KMS-11 (cell line): ENCODE measurements around the gene DEPDC5.

ENCODE experiments used
- H2AFZ ChIP-seq: fragments of 200-600 bp; sonication (generic); 2 replicates; pipeline ENCODE4 v1.6.1; 2016; ENCODE audit warnings: antibody characterized with exemption, mixed run types, low read depth
- H3K27ac ChIP-seq: fragments of 200-600 bp; sonication (generic); 2 replicates; pipeline ENCODE4 v1.6.1; 2016; ENCODE audit warnings: mild to moderate bottlenecking, mixed run types
- H3K27me3 ChIP-seq: fragments of 200-600 bp; sonication (generic); 2 replicates; pipeline ENCODE4 v1.6.1; 2017; ENCODE audit warnings: mild to moderate bottlenecking, low read depth, mixed run types, moderate library complexity; ENCODE audit not compliant: insufficient read depth
- H3K36me3 ChIP-seq: fragments of 200-600 bp; sonication (generic); 2 replicates; pipeline ENCODE4 v1.6.1; 2017; ENCODE audit warnings: mild to moderate bottlenecking, mixed run types; ENCODE audit not compliant: insufficient read depth
- H3K4me1 ChIP-seq: fragments of 200-600 bp; sonication (generic); 2 replicates; pipeline ENCODE4 v1.6.1; 2016; ENCODE audit warnings: mild to moderate bottlenecking, low read depth, mixed run types; ENCODE audit not compliant: poor library complexity, severe bottlenecking
- H3K4me2 ChIP-seq: fragments of 200-600 bp; sonication (generic); 2 replicates; pipeline ENCODE4 v1.7.0; 2016; ENCODE audit warnings: mild to moderate bottlenecking, mixed run types
- H3K4me3 ChIP-seq: fragments of 200-600 bp; sonication (generic); IDR thresholded peaks from 2 replicates; pipeline ENCODE4 v1.6.1; 2017; ENCODE audit warnings: low read depth, low read length, mixed read lengths; ENCODE audit not compliant: insufficient read depth
- H3K79me2 ChIP-seq: fragments of 200-600 bp; sonication (generic); 2 replicates; pipeline ENCODE4 v1.6.1; 2016; ENCODE audit warnings: low read depth, mixed run types; ENCODE audit not compliant: insufficient read depth
- H3K9ac ChIP-seq: fragments of 200-600 bp; sonication (generic); 2 replicates; pipeline ENCODE4 v1.6.1; 2016; ENCODE audit warnings: mild to moderate bottlenecking, mixed run types
- H4K20me1 ChIP-seq: fragments of 200-600 bp; sonication (generic); 2 replicates; pipeline ENCODE4 v1.6.1; 2016; ENCODE audit warnings: mild to moderate bottlenecking, mixed run types; ENCODE audit not compliant: insufficient read depth
- CTCF ChIP-seq: fragments of 200-600 bp; sonication (generic); conservative IDR thresholded peaks from 2 replicates; pipeline ENCODE4 v1.6.1; 2017; ENCODE audit warnings: low read depth, mild to moderate bottlenecking, antibody characterized with exemption, low read length, moderate library complexity, mixed read lengths

DEPDC5 gene

GRCh38 chr22:31911565-31912406 is 158.0 kb downstream of the DEPDC5 start:
- H3K79me2 ChIP-seq: no peaks in the 10 kb centered on the region
- H4K20me1 ChIP-seq: no peaks in the 10 kb centered on the region
- no peak overlapping the region for H3K9ac ChIP-seq
- no peaks in the 10 kb centered on the region for H3K27me3 ChIP-seq
- H3K36me3 ChIP-seq: no peaks in the 10 kb centered on the region
- TF ChIP-seq CTCF: no peak
- H3K4me2 ChIP-seq: no peak overlapping the region
- H3K27ac ChIP-seq: no peak overlapping the region
- no peak overlapping the region for H3K4me3 ChIP-seq
- H2AFZ ChIP-seq: no peak overlapping the region
- H3K4me1 ChIP-seq: no peaks in the 10 kb centered on the region

GRCh38 chr22:31912407-31912743 is 158.6 kb downstream of the DEPDC5 start:
- Histone ChIP-seq H3K4me1 (no peaks in the 10 kb centered on the region), H3K36me3 (no peaks in the 10 kb centered on the region), H3K27me3 (no peaks in the 10 kb centered on the region), H4K20me1 (no peaks in the 10 kb centered on the region), H3K9ac (no peak overlapping the region), H3K4me3 (no peak overlapping the region), H3K79me2 (no peaks in the 10 kb centered on the region), H2AFZ (no peak overlapping the region), H3K27ac (no peak overlapping the region), H3K4me2 (no peak overlapping the region)
- TF ChIP-seq CTCF: no peak

DNA sequence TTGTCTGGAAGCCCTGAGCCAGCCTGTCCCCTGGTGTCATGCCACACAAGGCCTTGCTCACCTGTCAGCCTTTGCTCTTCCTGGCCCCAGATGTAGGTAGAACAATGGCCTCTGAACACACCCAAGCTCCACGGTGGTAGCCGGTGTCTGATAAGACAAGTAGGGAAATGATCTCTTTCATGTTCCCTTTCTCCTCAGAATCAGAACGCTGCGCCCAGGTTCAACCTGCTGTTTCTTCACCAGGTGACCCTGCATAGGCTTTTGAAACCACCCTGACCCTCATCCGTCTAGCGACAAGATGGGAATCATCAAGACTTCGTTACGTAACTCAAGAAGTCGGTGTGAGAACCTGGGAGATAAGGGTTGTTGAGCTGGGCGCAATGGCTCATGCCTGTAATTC is 161.8 kb downstream of the DEPDC5 start:
- no peak overlapping the region for H3K4me3 ChIP-seq
- no peak overlapping the region for H3K4me2 ChIP-seq
- no peaks in the 10 kb centered on the region for H3K27me3 ChIP-seq
- no peak for TF ChIP-seq CTCF
- no peaks in the 10 kb centered on the region for H3K4me1 ChIP-seq
- H3K27ac ChIP-seq: no peak overlapping the region
- H3K79me2 ChIP-seq: no peaks in the 10 kb centered on the region
- no peaks in the 10 kb centered on the region for H4K20me1 ChIP-seq
- no peak overlapping the region for H3K9ac ChIP-seq
- no peaks in the 10 kb centered on the region for H3K36me3 ChIP-seq
- no peak overlapping the region for H2AFZ ChIP-seq

DNA sequence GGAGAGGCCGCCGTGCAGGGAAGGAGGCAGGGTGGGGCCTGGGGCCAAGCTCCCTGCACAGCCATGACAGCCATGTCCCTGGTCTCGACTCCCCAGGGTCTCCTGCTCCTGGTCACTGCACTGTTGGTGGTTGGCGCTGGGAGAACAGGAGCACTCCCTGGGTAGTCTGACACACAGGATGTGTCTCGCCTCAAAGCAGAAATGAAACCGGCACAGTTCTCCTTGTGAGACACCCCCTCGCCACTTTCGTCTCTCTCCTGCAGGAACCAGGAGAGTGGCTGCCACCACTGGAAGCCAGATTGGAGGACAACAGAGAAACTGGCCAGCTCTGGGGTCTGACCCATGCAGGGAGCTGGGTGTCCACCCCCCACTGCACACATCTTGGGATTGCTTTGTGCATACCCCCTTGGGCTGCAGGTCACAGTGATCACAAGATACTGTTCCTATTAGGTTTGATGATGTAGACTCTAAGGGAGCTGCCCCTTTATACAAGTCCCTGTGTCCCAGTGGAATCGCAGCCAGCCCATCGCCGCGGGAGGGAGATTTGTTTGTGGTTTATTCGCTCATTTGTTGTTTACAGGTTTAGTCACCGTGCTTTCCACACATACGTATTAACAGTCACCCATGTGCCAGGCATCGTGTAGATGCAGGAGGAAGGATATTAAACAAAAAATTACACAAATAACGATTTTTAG is 163.6 kb downstream of the DEPDC5 start:
- no peak overlapping the region for H2AFZ ChIP-seq

More for the DNA sequence above, 163.6 kb downstream of the DEPDC5 start:
- Histone ChIP-seq H3K9ac (no peak overlapping the region), H3K4me2 (no peak overlapping the region), H4K20me1 (no peaks in the 10 kb centered on the region), H3K27me3 (no peaks in the 10 kb centered on the region), H3K27ac (no peak overlapping the region), H3K79me2 (no peaks in the 10 kb centered on the region), H3K4me3 (no peak overlapping the region), H3K4me1 (no peaks in the 10 kb centered on the region), H3K36me3 (no peaks in the 10 kb centered on the region)
- TF ChIP-seq CTCF: no peak
